ENCODE data around the gene NTHL1.

Gene NTHL1

GRCh38 chr16:2006317-2006716, 41.3 kb downstream of the NTHL1 start:
- Histone ChIP-seq H3K27ac (ENCODE audit: low read length) (no peak overlapping the region), H4K20me1 (ENCODE audit: insufficient read depth, low read length) (peaks cover 6% of the 10 kb centered on the region; the same call in 1 of the 2 replicates), H3K27me3 (replicated peaks; ENCODE audit: insufficient read depth, low read length) (no peaks in the 10 kb centered on the region), H3K79me2 (ENCODE audit: low read length) (peaks cover 75% of the 10 kb centered on the region), H3K9ac (ENCODE audit: low read length) (no peak overlapping the region), H3K9me3 (replicated peaks; ENCODE audit: insufficient read depth, low read length) (no peaks in the 10 kb centered on the region), H3K4me1 (ENCODE audit: low read length) (peaks cover 17% of the 10 kb centered on the region; the same call in 1 of the 2 replicates), H3K9me2 (replicated peaks; ENCODE audit: insufficient read depth, low read length) (no peaks in the 10 kb centered on the region), H3K36me3 (replicated peaks; ENCODE audit: insufficient read depth, low read length) (no peaks in the 10 kb centered on the region), H3F3A (ENCODE audit: insufficient read depth, low read length) (no peaks in the 10 kb centered on the region), H3K4me3 (ENCODE audit: low read length) (no peak overlapping the region), H3K4me2 (ENCODE audit: low read depth, low read length) (no peak overlapping the region), H2AFZ (ENCODE audit: low read length) (no peak overlapping the region)
- no peak for DNase-seq
- TF ChIP-seq CTCF (IDR thresholded peaks at IDR 0.05; ENCODE audit: low read length) (no peak), EZH2 (optimal IDR thresholded peaks at IDR 0.05; ENCODE audit: low read depth, low read length) (no peak), EZH2phosphoT487 (IDR thresholded peaks at IDR 0.05; ENCODE audit: low read length) (no peak)

GRCh38 chr16:2005646-2006045, 42.0 kb downstream of the NTHL1 start:
- H3K9me2 ChIP-seq (replicated peaks; ENCODE audit: insufficient read depth, low read length) = no peaks in the 10 kb centered on the region
- no peak overlapping the region for H3K27ac ChIP-seq (ENCODE audit: low read length)
- no peak for DNase-seq
- TF ChIP-seq EZH2phosphoT487 (IDR thresholded peaks at IDR 0.05; ENCODE audit: low read length) (no peak), EZH2 (optimal IDR thresholded peaks at IDR 0.05; ENCODE audit: low read depth, low read length) (no peak), CTCF (IDR thresholded peaks at IDR 0.05; ENCODE audit: low read length) (no peak)
- no peaks in the 10 kb centered on the region for H3F3A ChIP-seq (ENCODE audit: insufficient read depth, low read length)
- H2AFZ ChIP-seq (ENCODE audit: low read length) = no peak overlapping the region
- H3K4me1 ChIP-seq (ENCODE audit: low read length) = peaks cover 17% of the 10 kb centered on the region; the same call in 1 of the 2 replicates
- H3K27me3 ChIP-seq (replicated peaks; ENCODE audit: insufficient read depth, low read length) = no peaks in the 10 kb centered on the region
- no peaks in the 10 kb centered on the region for H3K36me3 ChIP-seq (replicated peaks; ENCODE audit: insufficient read depth, low read length)
- no peak overlapping the region for H3K4me2 ChIP-seq (ENCODE audit: low read depth, low read length)
- peaks cover 75% of the 10 kb centered on the region for H3K79me2 ChIP-seq (ENCODE audit: low read length)
- peaks cover 6% of the 10 kb centered on the region; the same call in 1 of the 2 replicates for H4K20me1 ChIP-seq (ENCODE audit: insufficient read depth, low read length)
- no peak overlapping the region for H3K4me3 ChIP-seq (ENCODE audit: low read length)
- no peak overlapping the region for H3K9ac ChIP-seq (ENCODE audit: low read length)
- no peaks in the 10 kb centered on the region for H3K9me3 ChIP-seq (replicated peaks; ENCODE audit: insufficient read depth, low read length)

- no peak overlapping the region for H2AFZ ChIP-seq (ENCODE audit: low read length)
- TF ChIP-seq EZH2 (optimal IDR thresholded peaks at IDR 0.05; ENCODE audit: low read depth, low read length) (no peak), CTCF (IDR thresholded peaks at IDR 0.05; ENCODE audit: low read length) (no peak), EZH2phosphoT487 (IDR thresholded peaks at IDR 0.05; ENCODE audit: low read length) (no peak)
- H3K4me1 ChIP-seq (ENCODE audit: low read length) = peaks cover 14% of the 10 kb centered on the region; the same call in 1 of the 2 replicates
- no peaks in the 10 kb centered on the region for H3K9me3 ChIP-seq (replicated peaks; ENCODE audit: insufficient read depth, low read length)
- no peaks in the 10 kb centered on the region for H3K9me2 ChIP-seq (replicated peaks; ENCODE audit: insufficient read depth, low read length)
- H3K27ac ChIP-seq (ENCODE audit: low read length) = no peak overlapping the region
- H3K36me3 ChIP-seq (replicated peaks; ENCODE audit: insufficient read depth, low read length) = no peaks in the 10 kb centered on the region
- no peak overlapping the region for H3K4me3 ChIP-seq (ENCODE audit: low read length)
- H4K20me1 ChIP-seq (ENCODE audit: insufficient read depth, low read length) = peaks cover 6% of the 10 kb centered on the region; the same call in 1 of the 2 replicates
- H3F3A ChIP-seq (ENCODE audit: insufficient read depth, low read length) = no peaks in the 10 kb centered on the region
- no peaks in the 10 kb centered on the region for H3K27me3 ChIP-seq (replicated peaks; ENCODE audit: insufficient read depth, low read length)
- no peak overlapping the region for H3K9ac ChIP-seq (ENCODE audit: low read length)
- H3K79me2 ChIP-seq (ENCODE audit: low read length) = peaks cover 68% of the 10 kb centered on the region
- DNase-seq = no peak
- H3K4me2 ChIP-seq (ENCODE audit: low read depth, low read length) = no peak overlapping the region
Measured at GRCh38 chr16:2004795-2005517, 42.7 kb downstream of the NTHL1 start.

All from MM.1S (cell line).